IPS-15b (cell line): ENCODE measurements around the gene NUDT12.

Source experiments
- H3K27me3 ChIP-seq: one replicate; pipeline ENCODE4 v1.6.1; 2013; ENCODE audit warnings: low read length; ENCODE audit not compliant: control insufficient read depth, insufficient read depth
- H3K36me3 ChIP-seq: one replicate; pipeline ENCODE4 v1.6.1; 2013; ENCODE audit warnings: low read length; ENCODE audit not compliant: control insufficient read depth, insufficient read depth
- H3K4me1 ChIP-seq: one replicate; pipeline ENCODE4 v1.6.1; 2013; ENCODE audit warnings: mild to moderate bottlenecking, low read length; ENCODE audit not compliant: control insufficient read depth, insufficient read depth
- H3K4me3 ChIP-seq: one replicate; pipeline ENCODE4 v1.5.1; 2013; ENCODE audit warnings: low read depth, low read length
- H3K9ac ChIP-seq: one replicate; pipeline ENCODE4 v1.6.1; 2013; ENCODE audit warnings: low read depth, mild to moderate bottlenecking, low read length
- H3K9me3 ChIP-seq: one replicate; pipeline ENCODE4 v1.6.1; 2013; ENCODE audit warnings: mild to moderate bottlenecking, low read length; ENCODE audit not compliant: control insufficient read depth, insufficient read depth

The NUDT12 gene

GRCh38 chr5:103573411-103573810, 10.8 kb upstream of the NUDT12 start:
- Histone ChIP-seq H3K36me3 (no peaks in the 10 kb centered on the region), H3K27me3 (no peaks in the 10 kb centered on the region)

GRCh38 chr5:103572454-103572853, 9.9 kb upstream of the NUDT12 start:
- Histone ChIP-seq H3K9ac (no peak overlapping the region), H3K4me3 (no peak overlapping the region), H3K36me3 (no peaks in the 10 kb centered on the region), H3K4me1 (peaks cover 7% of the 10 kb centered on the region), H3K9me3 (no peaks in the 10 kb centered on the region), H3K27me3 (no peaks in the 10 kb centered on the region)

More at GRCh38 chr5:103573411-103573810, 10.8 kb upstream of the NUDT12 start:
- no peaks in the 10 kb centered on the region for H3K9me3 ChIP-seq
- H3K4me1 ChIP-seq, result peaks cover 7% of the 10 kb centered on the region
- H3K4me3 ChIP-seq, result no peak overlapping the region
- peak overlapping the region; percentile 40 for H3K9ac ChIP-seq

- peaks cover 7% of the 10 kb centered on the region for H3K4me1 ChIP-seq
- H3K27me3 ChIP-seq, result no peaks in the 10 kb centered on the region
- no peak overlapping the region for H3K4me3 ChIP-seq
- H3K9me3 ChIP-seq, result no peaks in the 10 kb centered on the region
- H3K9ac ChIP-seq, result no peak overlapping the region
- H3K36me3 ChIP-seq, result no peaks in the 10 kb centered on the region
Measured at GRCh38 chr5:103571730-103572129, 9.1 kb upstream of the NUDT12 start.

- Histone ChIP-seq H3K4me3 (no peak overlapping the region), H3K36me3 (no peaks in the 10 kb centered on the region)
Measured at GRCh38 chr5:103569313-103570060, 6.9 kb upstream of the NUDT12 start.

GRCh38 chr5:103565719-103566118, 3.1 kb upstream of the NUDT12 start:
- Histone ChIP-seq H3K9me3 (no peaks in the 10 kb centered on the region), H3K4me3 (no peak overlapping the region), H3K27me3 (no peaks in the 10 kb centered on the region), H3K36me3 (no peaks in the 10 kb centered on the region), H3K4me1 (peaks cover 3% of the 10 kb centered on the region), H3K9ac (no peak overlapping the region)

More at GRCh38 chr5:103569313-103570060, 6.9 kb upstream of the NUDT12 start:
- Histone ChIP-seq H3K9me3 (no peaks in the 10 kb centered on the region), H3K4me1 (peaks cover 10% of the 10 kb centered on the region), H3K27me3 (no peaks in the 10 kb centered on the region), H3K9ac (no peak overlapping the region)

GRCh38 chr5:103561685-103562452, 720 bp downstream of the NUDT12 start:
- Histone ChIP-seq H3K4me1 (peaks cover 3% of the 10 kb centered on the region), H3K36me3 (no peaks in the 10 kb centered on the region), H3K9me3 (no peaks in the 10 kb centered on the region), H3K27me3 (no peaks in the 10 kb centered on the region), H3K9ac (peak overlapping the region; percentile 96), H3K4me3 (peak overlapping the region; percentile 97)

- Histone ChIP-seq H3K4me3 (peak overlapping the region; percentile 97), H3K9ac (no peak overlapping the region), H3K9me3 (no peaks in the 10 kb centered on the region), H3K36me3 (no peaks in the 10 kb centered on the region), H3K4me1 (no peaks in the 10 kb centered on the region), H3K27me3 (no peaks in the 10 kb centered on the region)
Measured at GRCh38 chr5:103560826-103561225, 1.8 kb downstream of the NUDT12 start.

- Histone ChIP-seq H3K36me3 (no peaks in the 10 kb centered on the region), H3K4me3 (no peak overlapping the region), H3K4me1 (no peaks in the 10 kb centered on the region), H3K9me3 (no peaks in the 10 kb centered on the region), H3K9ac (no peak overlapping the region), H3K27me3 (no peaks in the 10 kb centered on the region)
Measured at GRCh38 chr5:103546858-103547257, 15.7 kb downstream of the NUDT12 start.

GRCh38 chr5:103542441-103542840, 20.1 kb downstream of the NUDT12 start:
- Histone ChIP-seq H3K27me3 (no peaks in the 10 kb centered on the region), H3K9me3 (no peaks in the 10 kb centered on the region), H3K4me1 (no peaks in the 10 kb centered on the region), H3K4me3 (no peak overlapping the region), H3K9ac (no peak overlapping the region), H3K36me3 (no peaks in the 10 kb centered on the region)

GRCh38 chr5:103541569-103541968, 21.0 kb downstream of the NUDT12 start:
- Histone ChIP-seq H3K36me3 (no peaks in the 10 kb centered on the region), H3K4me3 (no peak overlapping the region), H3K9me3 (no peaks in the 10 kb centered on the region), H3K9ac (no peak overlapping the region), H3K4me1 (no peaks in the 10 kb centered on the region), H3K27me3 (no peaks in the 10 kb centered on the region)

- Histone ChIP-seq H3K4me1 (no peaks in the 10 kb centered on the region), H3K4me3 (no peak overlapping the region), H3K27me3 (no peaks in the 10 kb centered on the region), H3K36me3 (no peaks in the 10 kb centered on the region), H3K9me3 (no peaks in the 10 kb centered on the region), H3K9ac (no peak overlapping the region)
Measured at GRCh38 chr5:103541114-103541513, 21.5 kb downstream of the NUDT12 start.
